B cell (primary cell): ENCODE measurements around the gene CALML5. TPM values are rescaled to one million over a fixed set of nuclear protein-coding genes. Genes with fewer than 3 reads are reported as not detected.

Source experiments
- ATAC-seq: fragments of 200-7000 bp; cut with Tn5 transposase; one replicate; pipeline ENCODE4 v1.10.0; 2021; ENCODE audit warnings: low read depth, mild to moderate bottlenecking, moderate number of reproducible peaks, moderate library complexity
- CTCF ChIA-PET: fragments of 350-600 bp; sonication (Branson Sonifier 250); formaldehyde crosslinking; loops from one replicate; lab custom pipeline; 2021; ENCODE audit warnings: antibody characterized with exemption, inconsistent platforms; lab: Charles Lee
- POLR2A ChIA-PET: fragments of 350-600 bp; sonication (Branson Sonifier 250); formaldehyde crosslinking; loops from one replicate; lab custom pipeline; 2021; ENCODE audit warnings: antibody characterized with exemption; lab: Charles Lee
- DNase-seq: peaks from one replicate; pipeline ENCODE4 v3.0.0; 2013
- H2AFZ ChIP-seq: 2 replicates; pipeline ENCODE4 v1.6.1; 2012; ENCODE audit warnings: mild to moderate bottlenecking, low read depth, low read length; ENCODE audit not compliant: insufficient read depth, poor library complexity, severe bottlenecking
- H3K27ac ChIP-seq, 2 donors: 1 replicate in 1 of 2; 2 replicates in 1 of 2; pipeline ENCODE4 v1.5.1; 2012 to 2013; ENCODE audit warnings: low read length in 2 of 2, mild to moderate bottlenecking in 2 of 2, moderate library complexity in 1 of 2
- H3K27me3 ChIP-seq, 4 experiments: fragments of 200-600 bp in 1 of 4; sonication (generic) in 1 of 4; replicated peaks in 1 of 4; 1 replicate in 2 of 4; 2 replicates in 2 of 4; pipeline versions ENCODE4 v1.6.1 to v1.7.0; 2013 to 2016; ENCODE audit warnings: low read length in 3 of 4, mild to moderate bottlenecking in 2 of 4, mixed read lengths in 1 of 4, moderate library complexity in 1 of 4; ENCODE audit not compliant: insufficient read depth in 4 of 4, control insufficient read depth in 3 of 4; ENCODE audit errors: control extremely low read depth in 1 of 4
- H3K36me3 ChIP-seq, 2 experiments: replicated peaks in 1 of 2; 1 replicate in 1 of 2; 2 replicates in 1 of 2; pipeline versions ENCODE4 v1.6.1 to v1.7.1; 2013; ENCODE audit warnings: low read length in 1 of 2; ENCODE audit not compliant: insufficient read depth in 2 of 2, control insufficient read depth in 1 of 2; ENCODE audit errors: control extremely low read depth in 1 of 2, extremely low read depth in 1 of 2
- H3K4me1 ChIP-seq, 2 donors: fragments of 200-600 bp in 1 of 2; sonication (generic) in 1 of 2; 1 replicate in 1 of 2; 2 replicates in 1 of 2; pipeline versions ENCODE4 v1.5.1 to v1.6.1; 2013 to 2017; ENCODE audit warnings: low read length in 2 of 2; ENCODE audit not compliant: control insufficient read depth in 2 of 2, insufficient read depth in 2 of 2
- H3K4me2 ChIP-seq: replicated peaks from 2 replicates; pipeline ENCODE3; 2012; ENCODE audit warnings: mild to moderate bottlenecking, low read depth, low read length; ENCODE audit not compliant: poor library complexity, severe bottlenecking
- H3K4me3 ChIP-seq, 5 experiments: fragments of 200-600 bp in 1 of 5; sonication (generic) in 1 of 5; 1 replicate in 3 of 5; 2 replicates in 2 of 5; pipeline versions ENCODE4 v1.5.1 to v1.7.0; 2011 to 2016; ENCODE audit warnings: low read length in 4 of 5, mild to moderate bottlenecking in 4 of 5, low read depth in 2 of 5, control low read depth in 1 of 5, moderate library complexity in 1 of 5; ENCODE audit not compliant: insufficient read depth in 1 of 5; ENCODE audit errors: control extremely low read depth in 1 of 5, extremely low read depth in 1 of 5
- H3K79me2 ChIP-seq: fragments of 200-600 bp; sonication (generic); one replicate; pipeline ENCODE4 v1.6.0; 2016; ENCODE audit warnings: low read length; ENCODE audit not compliant: control insufficient read depth, insufficient read depth
- H3K9ac ChIP-seq: fragments of 200-600 bp; sonication (generic); 2 replicates; pipeline ENCODE4 v1.6.1; 2017; ENCODE audit warnings: mild to moderate bottlenecking, low read length, moderate library complexity
- H3K9me3 ChIP-seq, 3 donors: one replicate each; pipeline versions ENCODE4 v1.6.1 to v1.7.1; 2013; ENCODE audit warnings: low read length in 2 of 3; ENCODE audit not compliant: control insufficient read depth in 2 of 3, insufficient read depth in 1 of 3; ENCODE audit errors: control extremely low read depth in 1 of 3
- H4K20me1 ChIP-seq: 2 replicates; pipeline ENCODE4 v1.6.0; 2012; ENCODE audit warnings: mild to moderate bottlenecking, low read length; ENCODE audit not compliant: insufficient read depth, control insufficient read depth, poor library complexity, severe bottlenecking
- H3K27ac Mint-ChIP-seq: one replicate; pipeline ENCODE4 v1.8.0; 2021; ENCODE audit warnings: mixed read lengths
- H3K27me3 Mint-ChIP-seq: one replicate; pipeline ENCODE4 v1.8.0; 2021; ENCODE audit warnings: mixed read lengths
- H3K4me1 Mint-ChIP-seq: one replicate; pipeline ENCODE4 v1.8.0; 2021; ENCODE audit warnings: mixed read lengths
- H3K4me3 Mint-ChIP-seq: one replicate; pipeline ENCODE4 v1.8.0; 2021; ENCODE audit warnings: mixed read lengths
- H3K9me3 Mint-ChIP-seq: one replicate; pipeline ENCODE4 v1.8.0; 2022; ENCODE audit warnings: mixed read lengths; ENCODE audit not compliant: insufficient read depth
- EZH2 ChIP-seq: IDR thresholded peaks from 2 replicates; pipeline ENCODE4 v1.6.1; 2012; ENCODE audit warnings: borderline replicate concordance, low read depth, mild to moderate bottlenecking, moderate library complexity, low read length; ENCODE audit not compliant: insufficient read depth, poor library complexity, severe bottlenecking
- WGBS: methylation state at CpG from one replicate; pipeline ENCODE4 v1.1.5; 2013; ENCODE audit warnings: missing lambda C conversion rate; ENCODE audit not compliant: insufficient coverage; 5-methylcytosine and 5-hydroxymethylcytosine counted together
- intact Hi-C: fragments of 100-400 bp; cut with micrococcal nuclease; formaldehyde crosslinking; loops from one replicate; pipeline ENCODE4 v1.10.0; 2022
- polyA plus RNA-seq: library from polyadenylated mRNA; depleted of rRNA; stranded (reverse); fragments of >200 nt; gene quantifications from 2 replicates; pipeline ENCODE4 v1.2.3, GENCODE V29; 2012
- total RNA-seq, 2 donors: library from RNA; stranded (reverse); fragments of 120-200 nt in 1 of 2; gene quantifications; 1 replicate in 1 of 2; 2 replicates in 1 of 2; pipeline versions ENCODE4 v1.2.3 to v1.2.4, GENCODE V29; 2013 to 2022
- TF ChIP-seq, protein P1 (sequence below): fragments of 200-600 bp; IDR thresholded peaks from one replicate; pipeline ENCODE4 v1.8.0; 2022; ENCODE audit warnings: antibody characterized with exemption, mild to moderate bottlenecking

Gene CALML5
- total and polyA plus RNA-seq, 2 donors (not counting 1 experiment from before 2014, with no cell fraction given) = not detected

DNA sequence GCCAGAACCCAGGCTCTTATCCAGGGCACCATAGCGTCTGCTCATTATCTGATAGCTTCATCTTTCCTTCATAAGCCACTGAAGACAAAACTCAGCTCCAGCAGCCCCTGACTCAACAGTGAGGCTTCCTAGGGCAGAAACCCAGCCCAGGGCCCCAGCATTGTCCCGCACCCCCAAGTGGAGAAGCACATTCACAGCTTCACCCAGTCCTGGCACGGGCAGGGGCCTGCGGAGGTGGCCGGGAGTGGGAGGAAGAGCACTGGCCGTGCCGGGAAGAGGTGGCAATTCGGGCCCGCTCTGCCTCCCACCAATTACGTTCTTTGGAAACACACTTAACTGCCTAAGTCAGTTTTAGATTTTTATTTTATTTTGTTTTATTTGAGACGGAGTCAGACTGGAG lies 10.3 kb upstream of the CALML5 start:
- Mint-ChIP-seq H3K27me3 (peaks cover 4% of the 10 kb centered on the region), H3K9me3 (no peaks in the 10 kb centered on the region), H3K4me1 (no peaks in the 10 kb centered on the region), H3K4me3 (no peak overlapping the region), H3K27ac (no peak overlapping the region)
- Histone ChIP-seq H3K36me3 (no peaks in the 10 kb centered on the region), H3K9me3 (no peaks in the 10 kb centered on the region), H3K4me3 (no peak overlapping the region), H3K27ac (no peak overlapping the region), H3K4me1 (no peaks in the 10 kb centered on the region), H4K20me1 (no peaks in the 10 kb centered on the region), H3K27me3 (peaks cover 0 to 7% (median 1%) of the 10 kb centered on the region in 4 experiments), H3K4me2 (no peak overlapping the region), H3K9ac (no peak overlapping the region), H2AFZ (no peak overlapping the region), H3K79me2 (no peaks in the 10 kb centered on the region)
- ATAC-seq (no peak), DNase-seq (no peak)
- TF ChIP-seq EZH2 = no peak
- TF ChIP-seq, protein P1, sequence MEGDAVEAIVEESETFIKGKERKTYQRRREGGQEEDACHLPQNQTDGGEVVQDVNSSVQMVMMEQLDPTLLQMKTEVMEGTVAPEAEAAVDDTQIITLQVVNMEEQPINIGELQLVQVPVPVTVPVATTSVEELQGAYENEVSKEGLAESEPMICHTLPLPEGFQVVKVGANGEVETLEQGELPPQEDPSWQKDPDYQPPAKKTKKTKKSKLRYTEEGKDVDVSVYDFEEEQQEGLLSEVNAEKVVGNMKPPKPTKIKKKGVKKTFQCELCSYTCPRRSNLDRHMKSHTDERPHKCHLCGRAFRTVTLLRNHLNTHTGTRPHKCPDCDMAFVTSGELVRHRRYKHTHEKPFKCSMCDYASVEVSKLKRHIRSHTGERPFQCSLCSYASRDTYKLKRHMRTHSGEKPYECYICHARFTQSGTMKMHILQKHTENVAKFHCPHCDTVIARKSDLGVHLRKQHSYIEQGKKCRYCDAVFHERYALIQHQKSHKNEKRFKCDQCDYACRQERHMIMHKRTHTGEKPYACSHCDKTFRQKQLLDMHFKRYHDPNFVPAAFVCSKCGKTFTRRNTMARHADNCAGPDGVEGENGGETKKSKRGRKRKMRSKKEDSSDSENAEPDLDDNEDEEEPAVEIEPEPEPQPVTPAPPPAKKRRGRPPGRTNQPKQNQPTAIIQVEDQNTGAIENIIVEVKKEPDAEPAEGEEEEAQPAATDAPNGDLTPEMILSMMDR = no peak
- CTCF ChIA-PET = interaction anchor here (0.9 kb wide), 1 partner anchor 14 kb away, joined by 3 read pairs; no protein-coding TSS in a partner anchor
- POLR2A ChIA-PET = no interaction called here
- WGBS = 95% methylated on average over 7 of the region's 11 CpGs
- intact Hi-C loops = no loop called here

DNA sequence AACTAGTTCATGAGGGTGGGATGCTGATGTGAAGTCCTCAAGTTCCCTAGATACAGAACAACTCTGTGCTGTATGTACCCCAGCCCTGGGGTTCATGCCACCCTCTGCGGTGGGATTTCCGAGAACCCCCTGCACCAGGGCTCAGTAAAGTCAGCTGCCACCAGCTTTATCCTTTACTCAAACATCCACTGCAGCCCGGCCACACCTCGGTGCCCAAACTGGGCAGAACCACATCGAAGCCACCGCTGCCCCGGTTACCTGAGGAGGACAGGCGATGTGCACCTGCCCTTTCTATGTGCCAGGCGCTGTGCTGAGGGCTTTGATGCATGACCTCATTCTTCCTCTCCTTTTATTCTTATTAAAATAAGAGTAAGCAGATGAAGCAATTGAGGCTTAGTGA lies 9.9 kb upstream of the CALML5 start:
- H3K9me3 Mint-ChIP-seq = no peaks in the 10 kb centered on the region
- no peaks in the 10 kb centered on the region for H3K9me3 ChIP-seq
- H3K4me1 Mint-ChIP-seq = no peaks in the 10 kb centered on the region
- ChIA-PET CTCF (interaction anchor here (0.9 kb wide), 1 partner anchor 15 kb away, joined by 3 read pairs; no protein-coding TSS in a partner anchor), POLR2A (no interaction called here)
- peaks cover 4% of the 10 kb centered on the region for H3K27me3 Mint-ChIP-seq
- intact Hi-C loops = no loop called here
- DNase-seq (no peak), ATAC-seq (no peak)
- no peak overlapping the region for H3K27ac Mint-ChIP-seq
- no peak for TF ChIP-seq EZH2
- TF ChIP-seq, protein P1 = no peak
- no peak overlapping the region for H3K4me2 ChIP-seq
- H3K9ac ChIP-seq = no peak overlapping the region
- H3K4me3 Mint-ChIP-seq = no peak overlapping the region
- H4K20me1 ChIP-seq = no peaks in the 10 kb centered on the region
- no peaks in the 10 kb centered on the region for H3K36me3 ChIP-seq
- 88% methylated on average over 5 of the region's 9 CpGs for WGBS
- no peak overlapping the region for H3K4me3 ChIP-seq
- H3K27ac ChIP-seq = no peak overlapping the region
- H3K27me3 ChIP-seq = peaks cover 0 to 7% (median 0%) of the 10 kb centered on the region in 4 experiments
- no peaks in the 10 kb centered on the region for H3K79me2 ChIP-seq
- H3K4me1 ChIP-seq = no peaks in the 10 kb centered on the region
- H2AFZ ChIP-seq = no peak overlapping the region
